Urothelium cell line (cell line): ENCODE measurements around the gene PDE4D.
"Not testable (repeated sequence)": the region's sequence is repeated elsewhere in the genome, so short reads cannot be mapped to it uniquely, and the experiment has no call there.

Source experiments
- DNase-seq: peaks from one replicate; pipeline ENCODE4 v3.0.0; 2011; ENCODE audit warnings: low spot score, mixed read lengths
- FAIRE-seq: peaks from 2 replicates; lab custom pipeline; 2011; peaks lifted over from hg19 to GRCh38; lab: Jason Lieb, UNC

Gene PDE4D

DNA sequence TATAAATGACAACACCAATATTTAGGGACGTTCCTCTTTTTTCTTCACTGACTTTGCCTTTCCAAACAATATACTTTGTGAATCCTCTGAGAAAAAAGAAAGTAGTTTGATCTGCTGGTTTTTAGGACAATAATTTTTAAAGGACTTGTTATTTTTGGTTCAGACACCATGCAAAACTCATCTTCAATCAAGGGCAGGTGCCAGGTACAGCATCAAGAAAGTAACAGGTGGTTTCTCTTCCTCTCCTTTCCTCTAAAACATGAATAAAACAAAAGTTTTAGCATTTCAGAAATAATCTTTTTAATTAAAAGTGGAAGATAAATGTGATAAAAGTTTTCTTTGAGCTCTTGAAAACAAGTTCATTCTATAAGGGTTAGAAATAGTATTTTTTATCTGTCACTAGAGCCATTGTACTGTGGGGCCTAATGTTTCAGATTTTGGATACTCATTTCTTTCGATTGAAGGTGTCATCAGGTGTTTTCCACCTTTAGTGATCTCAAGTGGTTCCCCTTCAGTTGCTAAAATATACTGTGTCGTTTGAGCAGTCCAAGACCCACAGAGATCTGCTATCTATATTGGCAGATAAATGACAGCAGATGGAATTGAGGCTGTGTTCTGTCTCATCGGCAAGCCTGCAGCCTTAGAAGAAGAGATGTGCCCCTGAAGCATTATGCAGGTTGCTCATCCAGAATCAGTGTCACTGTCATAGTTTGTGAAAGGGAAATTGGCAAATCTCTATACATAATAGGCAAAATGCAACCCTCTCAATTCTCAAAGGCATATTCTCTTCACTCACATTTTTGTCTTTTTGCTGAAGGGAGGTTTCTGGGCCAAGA lies 499.7 kb downstream of the PDE4D start:
- no peak for DNase-seq
- FAIRE-seq, result no peak

DNA sequence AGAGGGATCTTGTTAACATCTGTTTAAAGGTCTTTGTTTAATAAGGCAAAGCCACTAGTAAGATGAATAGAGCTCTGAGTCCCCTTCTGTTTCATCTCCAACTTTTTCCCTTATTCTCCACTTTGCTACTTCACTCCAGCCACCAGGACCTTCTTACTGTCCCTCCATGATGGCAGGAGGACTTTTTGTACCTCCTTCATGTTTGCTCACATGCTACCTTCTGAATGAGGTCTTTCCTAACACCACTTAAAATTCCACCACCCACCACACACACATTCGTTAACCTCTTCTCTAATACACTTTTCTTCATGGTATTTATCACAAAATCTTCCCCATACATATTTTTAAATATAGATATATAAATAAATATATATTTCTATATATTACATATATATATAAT lies 501.9 kb downstream of the PDE4D start:
- no peak for DNase-seq
- FAIRE-seq, result no peak

DNA sequence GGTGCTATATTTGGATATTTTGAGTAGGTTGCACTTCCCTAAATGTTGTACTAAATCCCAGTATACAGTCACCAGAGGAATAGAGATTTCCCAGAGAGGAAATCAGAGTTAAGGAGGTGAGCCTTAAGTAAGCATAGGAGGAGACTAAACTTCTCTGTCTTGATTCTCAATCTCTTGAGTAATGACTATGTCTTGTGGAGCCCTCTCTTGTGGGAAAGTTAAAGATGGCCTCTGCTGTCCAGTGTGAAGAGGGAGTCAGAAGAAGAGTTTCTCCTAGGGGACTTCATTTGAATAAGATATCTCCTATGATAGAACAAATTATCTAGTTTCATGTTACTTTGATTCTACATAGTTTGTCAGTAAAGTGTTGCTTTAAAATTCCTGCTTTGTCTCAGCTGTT lies 502.5 kb downstream of the PDE4D start:
- FAIRE-seq (no peak), DNase-seq (no peak)

DNA sequence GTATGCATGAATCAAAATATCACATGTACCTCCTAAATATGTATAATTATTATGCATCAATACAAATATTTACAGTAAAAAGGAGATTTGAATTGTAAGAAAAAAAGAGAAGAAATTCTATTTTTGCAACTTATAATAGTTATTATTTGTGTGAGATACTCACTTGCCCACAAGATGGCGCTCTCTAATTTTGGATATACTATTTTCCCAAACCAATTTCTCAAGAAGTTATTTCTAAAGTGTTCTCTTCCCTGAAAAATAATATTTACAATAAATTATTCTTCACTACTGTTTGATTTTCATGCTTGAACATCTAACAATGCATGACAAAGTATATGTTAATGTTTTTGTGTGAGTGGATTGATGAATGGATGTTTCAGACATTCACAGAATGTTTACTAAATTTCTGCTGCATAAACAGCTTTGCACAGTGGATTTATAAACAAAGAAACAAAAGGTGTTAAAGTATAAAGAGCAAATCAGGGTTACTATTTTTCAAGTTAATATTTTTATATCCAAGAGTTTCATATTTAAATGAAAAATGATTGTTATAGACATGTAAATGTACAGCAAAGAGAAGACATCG lies 503.4 kb downstream of the PDE4D start:
- no peak for DNase-seq
- no peak for FAIRE-seq

DNA sequence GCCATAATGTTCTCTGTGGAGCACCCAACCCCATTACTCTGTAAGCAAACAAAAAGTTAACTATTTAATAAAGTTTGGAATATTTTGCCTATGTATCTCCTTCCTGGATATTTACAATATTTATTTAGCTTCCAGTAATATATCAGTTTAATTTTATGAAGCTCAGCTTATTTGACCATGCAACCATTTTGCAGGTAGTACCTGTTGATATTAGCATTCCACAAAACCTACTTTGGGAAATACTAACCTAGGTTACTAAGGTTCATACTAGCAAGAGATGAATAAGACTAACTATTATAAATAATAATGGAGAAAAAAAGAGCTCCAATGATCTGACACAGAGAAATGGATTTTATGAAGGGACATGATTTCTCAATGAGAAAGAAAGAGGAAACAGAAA lies 506.4 kb downstream of the PDE4D start:
- DNase-seq (no peak), FAIRE-seq (no peak)

DNA sequence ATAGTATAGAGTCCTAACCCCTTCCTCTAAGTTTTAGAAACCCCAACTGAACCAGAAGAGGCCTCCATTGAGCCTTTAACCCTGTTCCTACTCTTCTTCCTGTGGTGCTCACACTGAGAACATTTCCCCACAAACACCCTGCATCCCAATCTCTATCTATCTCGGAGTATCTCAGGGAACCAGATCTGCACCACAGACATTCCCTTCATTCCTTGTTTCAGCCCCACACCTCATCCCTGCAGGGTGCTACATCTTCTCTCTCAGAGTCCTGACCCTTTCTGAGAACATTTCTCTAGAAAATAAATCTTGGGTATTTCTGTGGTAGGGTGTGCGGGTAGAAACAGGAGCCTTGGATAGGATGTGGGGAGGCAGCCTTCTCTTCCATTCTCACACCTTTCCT lies 507.8 kb downstream of the PDE4D start:
- DNase-seq, result no peak

DNA sequence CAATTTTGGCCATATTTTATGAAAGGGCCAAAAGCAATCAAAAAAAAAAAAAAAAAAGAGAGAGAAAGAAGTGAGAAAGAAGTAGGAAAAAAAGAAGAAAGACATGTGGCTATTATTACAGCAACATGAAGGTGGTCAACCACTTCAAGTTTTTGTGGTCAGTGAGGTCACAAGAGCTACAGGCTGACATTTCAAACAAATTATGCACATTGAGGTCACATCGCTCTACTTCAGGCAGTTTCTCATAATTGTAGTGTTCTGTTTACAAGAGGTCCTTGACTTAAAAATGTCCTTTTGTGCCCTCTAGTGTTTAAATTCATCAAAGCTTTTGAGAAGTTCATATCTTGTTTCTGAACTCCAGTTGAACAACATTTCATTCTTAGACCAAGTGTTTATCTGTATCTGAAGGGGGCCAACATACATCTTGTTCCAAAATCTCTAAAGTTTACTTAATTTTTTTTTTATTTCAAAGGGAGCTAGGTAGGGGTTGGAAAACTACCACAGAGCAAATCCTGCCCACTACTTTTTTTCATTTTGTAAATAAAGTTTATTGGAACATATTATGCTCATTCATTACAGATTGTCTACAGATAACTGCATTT lies 513.1 kb downstream of the PDE4D start:
- DNase-seq, result peak; percentile 41
- no peak for FAIRE-seq

More for the DNA sequence above, 507.8 kb downstream of the PDE4D start:
- FAIRE-seq, result no peak

DNA sequence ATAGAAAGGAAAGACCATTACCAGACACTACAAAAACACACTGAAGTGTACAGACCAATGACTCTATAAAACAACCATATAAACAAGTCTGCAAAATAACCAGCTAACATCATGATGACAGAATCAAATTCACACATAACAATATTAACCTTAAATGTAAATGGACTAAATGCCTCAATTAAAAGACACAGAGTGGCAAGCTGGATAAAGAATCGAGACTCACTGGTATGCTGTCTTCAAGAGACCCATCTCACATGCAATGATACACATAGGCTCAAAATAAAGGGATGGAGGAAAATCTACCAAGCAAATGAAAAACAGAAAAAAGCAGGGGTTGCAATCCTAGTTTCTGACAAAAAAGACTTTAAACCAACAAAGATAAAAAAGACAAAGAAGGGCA lies 519.5 kb downstream of the PDE4D start:
- DNase-seq, FAIRE-seq: not testable (repeated sequence)

DNA sequence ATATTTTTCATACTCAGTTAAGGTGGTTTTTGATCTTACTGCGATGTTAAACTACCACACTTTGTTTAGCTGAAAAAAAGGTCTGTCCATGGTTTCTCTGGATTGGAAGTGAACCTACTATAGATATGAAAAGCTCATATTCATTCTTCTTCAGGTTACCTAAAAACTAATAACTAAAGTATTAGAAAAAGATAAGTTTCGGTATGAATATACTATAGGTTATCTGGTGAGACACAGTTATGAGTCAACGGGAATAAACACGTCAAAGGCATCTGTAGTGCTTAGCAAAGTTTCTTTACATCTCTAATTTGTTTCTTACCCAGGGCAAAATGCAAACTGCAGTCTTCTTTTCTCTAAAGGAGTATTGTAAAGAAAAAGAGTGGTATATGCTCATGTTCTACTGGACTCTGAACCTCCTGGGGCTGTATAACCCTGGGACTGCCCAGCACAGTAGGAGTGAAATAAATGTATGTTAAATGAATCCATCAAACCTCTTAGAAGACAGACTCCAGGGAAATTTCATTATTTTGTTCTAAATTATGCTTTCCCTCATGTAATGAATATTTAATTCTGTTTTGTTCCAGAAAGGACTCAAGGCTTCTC lies 521.9 kb downstream of the PDE4D start:
- FAIRE-seq, result no peak
- no peak for DNase-seq

DNA sequence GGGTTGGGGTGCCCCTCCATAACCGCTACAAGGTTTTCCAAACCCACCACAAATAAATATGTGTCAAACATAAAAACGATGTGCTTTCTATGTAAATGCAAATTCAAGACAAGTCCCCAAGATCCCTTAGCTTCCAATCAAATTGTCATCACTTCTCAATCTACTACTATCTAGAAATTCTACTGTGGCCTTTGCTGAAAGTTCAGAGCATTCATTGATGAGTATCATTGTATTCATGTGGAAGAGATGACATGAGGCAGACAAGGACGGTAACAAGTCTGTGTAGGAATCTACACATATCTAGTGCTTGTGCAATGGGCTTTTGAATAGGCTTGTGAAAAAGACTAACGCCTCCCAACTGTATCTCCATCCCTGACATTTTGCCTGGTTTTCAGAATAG lies 524.6 kb downstream of the PDE4D start:
- no peak for FAIRE-seq
- DNase-seq, result no peak

DNA sequence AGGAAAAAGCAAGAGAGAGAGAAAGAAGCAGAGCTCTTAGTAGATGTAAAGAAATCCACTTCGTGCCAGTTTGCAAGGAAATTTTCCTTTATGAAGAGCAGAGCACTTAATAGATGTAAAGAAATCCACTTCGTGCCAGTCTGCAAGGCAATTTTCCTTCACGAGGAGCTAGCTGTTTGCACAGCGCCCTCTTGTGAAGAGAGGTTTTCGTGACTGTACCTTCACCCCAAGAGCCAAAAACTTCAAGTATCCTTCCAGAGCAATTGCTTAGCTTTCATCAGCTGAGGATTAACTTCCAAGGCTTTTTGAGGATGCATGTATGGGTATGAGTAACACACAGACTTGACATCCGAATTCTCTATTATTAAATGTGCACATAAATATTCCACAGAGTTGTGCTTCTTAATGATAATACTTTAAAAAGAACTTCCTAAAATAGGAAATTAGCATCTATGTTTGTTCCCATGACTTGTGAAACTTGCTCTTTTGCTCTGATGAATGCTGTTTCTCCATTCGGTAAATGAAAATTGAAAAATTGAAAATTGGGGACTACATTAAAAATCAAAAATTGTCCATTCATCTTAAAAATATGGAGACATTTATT lies 525.6 kb downstream of the PDE4D start:
- DNase-seq, result peak; percentile 37
- no peak for FAIRE-seq

DNA sequence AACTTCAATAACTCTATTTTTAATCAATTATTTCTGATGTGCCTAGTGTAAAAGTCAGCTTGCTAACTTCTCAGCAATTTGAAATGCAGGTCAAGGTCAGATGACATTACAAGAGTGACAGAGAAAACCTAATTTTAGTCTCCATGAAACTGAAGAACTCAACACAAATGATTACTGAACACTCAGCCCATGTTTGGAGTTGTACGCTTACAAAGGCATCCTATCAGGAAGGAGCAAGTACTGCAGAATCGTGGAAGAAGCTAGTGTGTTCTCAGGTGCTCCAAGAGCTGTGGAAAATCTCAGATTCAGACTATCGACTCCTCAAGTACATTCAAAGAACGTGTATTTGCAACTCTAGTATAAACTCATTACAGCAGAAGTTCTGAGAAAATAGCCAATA lies 526.7 kb downstream of the PDE4D start:
- DNase-seq, result no peak
- no peak for FAIRE-seq

DNA sequence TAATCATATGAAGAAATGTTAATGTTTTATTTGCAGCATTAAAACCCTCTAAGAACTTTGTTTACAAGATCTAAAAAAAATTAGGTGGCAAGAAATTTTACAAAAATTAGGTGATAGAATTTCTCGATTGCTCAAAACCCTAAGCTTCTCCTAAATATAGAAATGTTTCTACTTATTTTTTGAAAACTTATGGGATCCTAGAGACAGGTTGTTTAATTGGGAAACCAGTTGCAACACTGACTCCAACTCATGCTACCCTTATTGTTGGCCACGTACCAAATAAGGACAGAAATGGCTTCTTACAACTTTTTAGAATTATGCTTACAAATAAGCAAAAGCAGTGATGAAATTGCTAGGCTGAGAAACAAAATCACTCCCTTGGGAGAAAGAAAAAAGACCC lies 531.1 kb downstream of the PDE4D start:
- no peak for DNase-seq
- no peak for FAIRE-seq

DNA sequence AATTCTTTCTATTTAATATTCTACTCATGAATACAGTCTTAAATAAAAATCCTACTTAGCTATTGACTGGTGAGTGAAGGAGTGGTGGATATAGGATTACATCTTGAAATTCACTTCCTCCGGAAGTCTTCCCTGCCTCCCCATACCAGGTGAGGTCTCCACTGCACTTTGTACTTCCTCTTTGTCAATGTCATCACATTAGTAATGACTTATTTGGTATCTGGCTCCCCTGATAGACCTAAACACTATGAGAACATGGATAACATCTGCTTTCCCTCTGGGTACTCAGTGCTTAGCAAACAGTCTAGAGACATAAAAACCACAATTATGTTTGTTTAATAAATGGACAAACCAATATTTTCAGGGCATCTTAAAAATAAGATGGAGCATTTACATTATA lies 532.1 kb downstream of the PDE4D start:
- FAIRE-seq, result no peak
- DNase-seq, result no peak

DNA sequence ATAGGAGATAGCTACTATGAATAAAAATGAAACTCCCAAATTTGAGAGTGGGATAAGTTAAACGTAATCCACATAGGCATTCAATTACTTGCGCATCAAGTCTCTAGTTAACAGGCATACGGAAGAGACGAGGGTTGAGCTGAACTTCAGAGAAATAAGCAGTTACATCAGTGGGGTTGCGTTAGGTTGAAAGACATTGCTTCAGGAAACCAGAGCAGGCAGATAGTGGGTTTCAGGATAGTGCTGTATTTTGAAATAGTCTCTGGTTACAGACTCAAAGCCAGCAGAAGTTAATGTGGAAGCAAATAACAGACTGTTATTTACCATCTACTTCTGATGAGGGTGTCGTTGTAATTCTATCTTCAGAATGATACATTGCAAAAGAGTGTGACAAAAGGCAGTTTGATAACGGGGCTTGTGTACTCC lies 533.4 kb downstream of the PDE4D start:
- DNase-seq (no peak), FAIRE-seq (no peak)

DNA sequence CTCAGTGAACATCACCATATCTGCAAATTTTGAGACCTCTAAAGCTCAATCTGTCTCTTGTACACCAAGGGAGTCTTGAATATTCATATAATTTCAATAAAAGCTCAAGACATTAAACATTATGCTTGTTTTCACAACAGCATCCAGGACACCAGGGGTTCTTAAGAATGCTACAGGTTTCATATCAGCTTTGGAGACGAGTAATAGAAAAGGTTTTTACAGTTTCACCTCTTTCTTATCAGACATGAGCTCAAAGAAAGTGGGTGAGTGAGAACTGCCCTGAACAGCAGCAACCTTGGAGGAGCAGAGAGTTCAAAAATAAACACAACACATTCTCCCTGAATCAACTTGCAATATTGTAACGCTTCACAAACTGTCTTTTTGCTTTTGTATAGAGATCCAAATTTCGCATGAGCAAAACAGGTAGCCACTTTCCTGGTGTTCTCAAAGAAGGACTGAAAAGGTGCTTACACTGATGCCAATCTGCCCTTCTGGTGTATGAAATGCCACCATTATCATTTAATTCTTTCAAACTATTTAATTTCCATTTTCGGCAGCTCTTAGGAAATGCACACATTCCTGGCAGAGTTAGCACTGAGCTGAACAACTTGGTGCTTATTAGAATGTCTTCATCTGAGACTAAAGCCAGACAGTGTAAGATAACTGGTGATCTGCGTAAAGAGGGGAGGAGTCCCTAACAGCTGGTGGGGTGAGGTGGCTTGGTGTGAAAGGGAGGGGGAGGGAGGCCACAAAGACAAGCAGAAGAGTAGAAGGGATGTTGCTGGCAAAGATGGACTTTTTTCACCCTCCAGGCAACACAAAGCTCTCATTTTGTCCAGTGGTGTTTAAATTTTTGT lies 535.3 kb downstream of the PDE4D start:
- DNase-seq (no peak), FAIRE-seq (peak; percentile 76)

DNA sequence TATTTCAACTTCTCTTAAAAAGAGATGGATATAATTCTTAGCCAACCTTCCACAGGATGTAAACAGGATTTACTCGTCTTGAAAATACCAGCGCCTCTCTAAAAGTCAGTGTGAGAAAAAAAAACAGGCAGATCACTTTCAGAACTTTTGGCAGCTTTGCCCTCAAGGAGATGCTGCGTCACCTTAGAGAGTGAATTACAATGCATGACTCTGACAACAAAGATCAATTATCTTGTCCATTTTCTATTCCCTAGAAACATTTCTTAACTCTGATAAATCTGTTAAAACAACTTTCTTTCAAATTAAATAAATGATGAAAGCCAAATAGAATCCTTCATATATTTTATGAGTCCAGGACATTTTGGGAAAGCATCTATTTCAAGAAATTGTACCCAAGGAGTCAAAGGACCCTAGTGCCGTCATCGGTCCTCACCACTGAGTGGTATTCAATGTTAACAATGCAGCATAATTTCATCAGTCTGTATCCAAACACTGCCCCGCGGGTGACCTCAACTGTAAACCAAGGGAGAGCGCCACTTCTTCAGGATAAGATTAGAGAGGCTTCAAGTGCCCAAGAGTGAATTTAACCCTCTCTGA lies 536.0 kb downstream of the PDE4D start:
- no peak for DNase-seq

DNA sequence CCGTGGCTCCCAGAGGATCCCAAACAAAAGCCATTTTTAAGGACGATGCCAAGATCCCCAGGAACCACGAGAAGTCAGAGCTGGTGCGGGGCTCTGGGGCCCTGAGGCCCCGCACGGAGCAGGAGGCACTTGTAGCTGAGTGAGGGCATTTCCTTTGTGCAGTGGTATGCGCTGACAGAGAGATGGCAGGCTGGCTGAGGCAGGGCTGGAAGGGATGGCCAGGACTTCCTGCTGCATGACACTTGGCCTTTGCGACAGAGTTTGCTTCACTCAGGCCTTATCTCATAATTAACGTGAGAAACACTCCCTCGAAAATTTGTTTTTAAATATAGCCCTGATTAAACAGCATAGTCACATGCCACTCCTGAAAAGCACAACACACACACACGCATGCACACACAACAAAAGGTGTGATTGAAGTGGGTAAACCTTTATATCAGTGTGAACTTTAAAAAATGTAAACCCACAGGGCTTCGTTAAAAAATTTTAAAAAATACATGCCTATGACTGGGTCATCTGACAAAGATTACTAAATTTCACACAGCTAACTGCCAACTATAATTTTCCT lies 536.6 kb downstream of the PDE4D start:
- no peak for DNase-seq
- no peak for FAIRE-seq

More for the DNA sequence above, 536.0 kb downstream of the PDE4D start:
- no peak for FAIRE-seq

DNA sequence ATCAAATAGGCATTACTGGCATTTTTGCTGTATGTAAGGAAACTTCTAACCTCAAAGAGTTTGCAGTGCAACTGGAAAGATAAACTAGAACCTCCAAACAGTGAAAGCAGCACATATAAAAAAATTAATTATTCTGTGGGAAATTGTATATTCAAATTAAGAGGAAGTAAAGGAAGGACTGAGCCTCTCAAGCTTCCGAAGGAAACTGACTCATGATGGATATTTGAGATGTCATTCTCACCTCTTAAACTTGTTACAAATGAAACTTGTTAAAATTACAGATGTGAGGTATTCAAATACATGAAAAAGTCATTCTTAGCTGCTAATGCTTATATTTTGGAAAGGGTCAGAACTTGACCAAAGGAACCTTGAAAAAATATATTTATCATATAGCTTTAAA lies 538.7 kb downstream of the PDE4D start:
- FAIRE-seq (no peak), DNase-seq (no peak)

DNA sequence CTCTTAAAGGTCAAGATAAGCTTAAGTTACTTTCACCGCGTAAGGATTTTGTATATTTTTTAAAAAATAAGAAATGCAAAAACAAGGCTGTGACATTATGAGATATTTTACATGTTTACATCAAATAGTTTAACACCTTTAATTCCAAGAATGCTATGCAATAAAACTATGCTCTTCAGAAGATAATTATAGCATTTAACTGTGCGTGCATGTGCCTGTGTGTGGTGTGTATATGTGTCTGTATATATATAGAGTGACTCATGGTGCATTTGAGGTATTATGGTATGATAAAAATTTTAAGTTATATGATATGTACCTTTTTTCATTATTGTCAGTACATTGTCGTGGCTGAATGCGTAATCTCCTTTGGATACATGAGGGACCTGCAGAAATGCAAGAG lies 539.3 kb downstream of the PDE4D start:
- no peak for DNase-seq
- FAIRE-seq, result no peak
